PFSK-1 (cell line): ENCODE results near the gene TRPC4.

ENCODE experiments used
- POLR2AphosphoS5 ChIP-seq: IDR thresholded peaks from 2 replicates; pipeline ENCODE4 v1.6.1; 2012; ENCODE audit warnings: low read depth, mild to moderate bottlenecking, control low read depth, low read length, moderate library complexity
- TF ChIP-seq, protein P1 (sequence below), 2 experiments: IDR thresholded peaks; 2 replicates each; pipeline versions ENCODE4 v1.6.1 to v1.8.0; 2011 to 2012; ENCODE audit warnings: low read depth in 2 of 2, low read length in 2 of 2, control low read depth in 1 of 2, inconsistent platforms in 1 of 2, mild to moderate bottlenecking in 1 of 2, moderate library complexity in 1 of 2; ENCODE audit not compliant: insufficient read depth in 1 of 2

DNA sequence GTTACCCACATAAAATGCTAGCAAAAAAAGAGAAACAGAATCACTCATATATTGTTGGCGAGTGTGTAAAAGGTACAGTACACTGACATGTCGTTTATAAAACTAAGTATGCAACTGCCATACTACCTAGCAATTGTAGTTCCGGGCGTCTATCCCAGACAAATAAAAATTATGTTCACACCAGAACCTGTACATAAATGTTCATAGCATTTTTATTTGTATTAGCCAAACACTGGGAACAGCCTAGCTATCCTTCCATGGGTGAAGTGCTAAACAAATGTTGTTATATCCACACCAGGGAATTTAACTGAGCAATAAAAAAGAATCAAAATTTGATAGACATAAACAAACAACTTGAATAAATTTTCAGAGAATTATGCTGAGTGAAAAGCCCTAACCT is 242.1 kb downstream of the TRPC4 start:
- TF ChIP-seq, protein P1, sequence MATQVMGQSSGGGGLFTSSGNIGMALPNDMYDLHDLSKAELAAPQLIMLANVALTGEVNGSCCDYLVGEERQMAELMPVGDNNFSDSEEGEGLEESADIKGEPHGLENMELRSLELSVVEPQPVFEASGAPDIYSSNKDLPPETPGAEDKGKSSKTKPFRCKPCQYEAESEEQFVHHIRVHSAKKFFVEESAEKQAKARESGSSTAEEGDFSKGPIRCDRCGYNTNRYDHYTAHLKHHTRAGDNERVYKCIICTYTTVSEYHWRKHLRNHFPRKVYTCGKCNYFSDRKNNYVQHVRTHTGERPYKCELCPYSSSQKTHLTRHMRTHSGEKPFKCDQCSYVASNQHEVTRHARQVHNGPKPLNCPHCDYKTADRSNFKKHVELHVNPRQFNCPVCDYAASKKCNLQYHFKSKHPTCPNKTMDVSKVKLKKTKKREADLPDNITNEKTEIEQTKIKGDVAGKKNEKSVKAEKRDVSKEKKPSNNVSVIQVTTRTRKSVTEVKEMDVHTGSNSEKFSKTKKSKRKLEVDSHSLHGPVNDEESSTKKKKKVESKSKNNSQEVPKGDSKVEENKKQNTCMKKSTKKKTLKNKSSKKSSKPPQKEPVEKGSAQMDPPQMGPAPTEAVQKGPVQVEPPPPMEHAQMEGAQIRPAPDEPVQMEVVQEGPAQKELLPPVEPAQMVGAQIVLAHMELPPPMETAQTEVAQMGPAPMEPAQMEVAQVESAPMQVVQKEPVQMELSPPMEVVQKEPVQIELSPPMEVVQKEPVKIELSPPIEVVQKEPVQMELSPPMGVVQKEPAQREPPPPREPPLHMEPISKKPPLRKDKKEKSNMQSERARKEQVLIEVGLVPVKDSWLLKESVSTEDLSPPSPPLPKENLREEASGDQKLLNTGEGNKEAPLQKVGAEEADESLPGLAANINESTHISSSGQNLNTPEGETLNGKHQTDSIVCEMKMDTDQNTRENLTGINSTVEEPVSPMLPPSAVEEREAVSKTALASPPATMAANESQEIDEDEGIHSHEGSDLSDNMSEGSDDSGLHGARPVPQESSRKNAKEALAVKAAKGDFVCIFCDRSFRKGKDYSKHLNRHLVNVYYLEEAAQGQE (IDR thresholded peaks at IDR 0.05; ENCODE audit: insufficient read depth in 1 of 2, low read depth in 2 of 2, low read length in 2 of 2), result no peak
- no peak for TF ChIP-seq POLR2AphosphoS5
